Measurements from ENCODE around the gene LRGUK.

Gene LRGUK

DNA sequence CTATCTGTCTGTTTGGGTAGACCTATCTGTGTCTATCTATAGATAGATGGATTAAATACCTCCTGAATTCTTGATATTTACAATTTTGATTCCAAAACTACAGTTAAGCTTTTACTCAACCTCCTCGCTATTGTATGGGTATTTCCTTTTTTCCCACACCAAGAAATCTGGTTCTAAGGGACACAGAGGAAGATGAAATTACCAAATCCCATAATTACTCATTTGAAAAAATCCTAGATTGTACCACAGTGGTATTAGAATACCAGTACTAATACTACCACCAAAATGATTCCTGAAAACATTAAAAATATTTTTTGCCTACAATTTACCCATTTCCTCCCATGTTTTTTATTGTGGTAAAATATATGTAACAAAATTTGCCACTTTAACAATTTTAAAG, 53.2 kb downstream of the LRGUK start:
- no peaks in the 10 kb centered on the region for H3K36me3 ChIP-seq (ENCODE audit: control insufficient read depth, insufficient read depth, low read length)
- no peaks in the 10 kb centered on the region for H3K9me3 ChIP-seq (ENCODE audit: control insufficient read depth, low read length)
- no peaks in the 10 kb centered on the region for H3K27me3 ChIP-seq (replicated peaks; ENCODE audit: control insufficient read depth, insufficient read depth, low read length, poor library complexity, severe bottlenecking)
- no peak overlapping the region for H3K4me3 ChIP-seq (ENCODE audit: insufficient read depth, low read depth, low read length, poor library complexity, severe bottlenecking)
- H3K27ac ChIP-seq (ENCODE audit: insufficient read depth, low read length, poor library complexity, severe bottlenecking): no peak overlapping the region
- no peak for DNase-seq
- H3K4me1 ChIP-seq (ENCODE audit: control insufficient read depth, insufficient read depth, low read length, poor library complexity, severe bottlenecking): no peaks in the 10 kb centered on the region

DNA sequence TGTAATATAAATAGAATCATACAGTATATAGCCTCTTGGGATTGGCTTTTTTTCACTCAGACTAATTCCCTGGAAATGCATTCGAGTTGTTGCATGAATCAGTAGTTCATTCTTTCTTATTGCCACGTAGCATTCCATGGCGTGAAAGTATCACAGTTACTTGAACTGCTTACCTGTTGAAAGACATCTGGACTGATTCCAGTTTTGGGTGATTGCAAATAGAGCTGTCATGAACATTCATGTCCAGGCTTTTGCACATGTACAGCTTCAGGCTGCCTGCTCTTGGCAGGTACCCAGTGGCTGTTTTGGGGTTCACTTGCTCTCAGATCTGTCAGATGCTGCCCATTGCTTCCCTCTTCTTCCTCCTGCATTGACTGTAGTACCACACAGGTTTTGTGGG, 54.9 kb downstream of the LRGUK start:
- Histone ChIP-seq H3K36me3 (ENCODE audit: control insufficient read depth, insufficient read depth, low read length) (no peaks in the 10 kb centered on the region), H3K27ac (ENCODE audit: insufficient read depth, low read length, poor library complexity, severe bottlenecking) (no peak overlapping the region), H3K4me3 (ENCODE audit: insufficient read depth, low read depth, low read length, poor library complexity, severe bottlenecking) (no peak overlapping the region), H3K4me1 (ENCODE audit: control insufficient read depth, insufficient read depth, low read length, poor library complexity, severe bottlenecking) (no peaks in the 10 kb centered on the region), H3K9me3 (ENCODE audit: control insufficient read depth, low read length) (no peaks in the 10 kb centered on the region), H3K27me3 (replicated peaks; ENCODE audit: control insufficient read depth, insufficient read depth, low read length, poor library complexity, severe bottlenecking) (no peaks in the 10 kb centered on the region)
- no peak for DNase-seq

DNA sequence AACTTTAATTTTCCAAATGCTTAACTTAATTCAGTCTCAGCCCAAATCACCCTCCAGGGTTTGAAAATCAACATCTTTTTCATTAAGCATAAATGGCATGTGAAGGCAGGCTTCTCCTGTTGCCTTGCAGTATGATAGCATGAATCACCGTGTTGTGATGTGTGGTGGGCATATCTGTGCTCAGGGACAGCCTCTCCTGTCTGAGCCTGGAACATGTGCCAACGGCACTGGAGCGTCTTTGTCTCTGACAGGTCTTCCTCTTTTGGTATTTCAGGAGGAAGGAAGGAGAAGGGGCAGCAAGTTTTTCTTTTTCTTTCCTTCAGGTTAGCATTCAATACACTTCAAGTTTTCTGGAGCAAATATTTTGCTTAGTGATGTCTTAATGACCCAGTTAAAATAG, 57.6 kb downstream of the LRGUK start:
- H3K4me3 ChIP-seq (ENCODE audit: insufficient read depth, low read depth, low read length, poor library complexity, severe bottlenecking): no peak overlapping the region
- no peaks in the 10 kb centered on the region for H3K4me1 ChIP-seq (ENCODE audit: control insufficient read depth, insufficient read depth, low read length, poor library complexity, severe bottlenecking)
- H3K36me3 ChIP-seq (ENCODE audit: control insufficient read depth, insufficient read depth, low read length): no peaks in the 10 kb centered on the region
- H3K27ac ChIP-seq (ENCODE audit: insufficient read depth, low read length, poor library complexity, severe bottlenecking): no peak overlapping the region
- DNase-seq: no peak
- no peaks in the 10 kb centered on the region for H3K27me3 ChIP-seq (replicated peaks; ENCODE audit: control insufficient read depth, insufficient read depth, low read length, poor library complexity, severe bottlenecking)
- H3K9me3 ChIP-seq (ENCODE audit: control insufficient read depth, low read length): no peaks in the 10 kb centered on the region

DNA sequence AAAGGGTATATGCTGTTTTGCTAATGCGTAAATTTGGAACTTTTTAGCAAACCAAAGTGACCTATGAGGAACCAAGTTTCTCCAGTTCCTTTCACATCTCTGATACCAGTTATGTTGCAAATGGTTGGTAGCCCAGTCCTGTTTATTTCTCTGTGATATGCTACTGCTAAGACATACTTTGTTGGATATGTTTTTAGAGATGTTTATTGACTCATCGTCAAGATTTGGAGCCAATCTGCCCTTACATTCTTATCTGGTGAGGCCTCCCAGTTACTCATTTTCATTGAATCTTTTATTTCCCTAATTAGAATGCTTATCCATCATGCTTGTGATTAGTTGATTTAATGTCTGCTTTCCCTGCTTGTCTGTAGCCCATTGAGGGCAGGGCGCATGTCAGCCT, 58.9 kb downstream of the LRGUK start:
- H3K4me3 ChIP-seq (ENCODE audit: insufficient read depth, low read depth, low read length, poor library complexity, severe bottlenecking): no peak overlapping the region
- H3K27me3 ChIP-seq (replicated peaks; ENCODE audit: control insufficient read depth, insufficient read depth, low read length, poor library complexity, severe bottlenecking): no peaks in the 10 kb centered on the region
- H3K36me3 ChIP-seq (ENCODE audit: control insufficient read depth, insufficient read depth, low read length): no peaks in the 10 kb centered on the region
- H3K9me3 ChIP-seq (ENCODE audit: control insufficient read depth, low read length): no peaks in the 10 kb centered on the region
- H3K4me1 ChIP-seq (ENCODE audit: control insufficient read depth, insufficient read depth, low read length, poor library complexity, severe bottlenecking): no peaks in the 10 kb centered on the region
- H3K27ac ChIP-seq (ENCODE audit: insufficient read depth, low read length, poor library complexity, severe bottlenecking): no peak overlapping the region
- no peak for DNase-seq

DNA sequence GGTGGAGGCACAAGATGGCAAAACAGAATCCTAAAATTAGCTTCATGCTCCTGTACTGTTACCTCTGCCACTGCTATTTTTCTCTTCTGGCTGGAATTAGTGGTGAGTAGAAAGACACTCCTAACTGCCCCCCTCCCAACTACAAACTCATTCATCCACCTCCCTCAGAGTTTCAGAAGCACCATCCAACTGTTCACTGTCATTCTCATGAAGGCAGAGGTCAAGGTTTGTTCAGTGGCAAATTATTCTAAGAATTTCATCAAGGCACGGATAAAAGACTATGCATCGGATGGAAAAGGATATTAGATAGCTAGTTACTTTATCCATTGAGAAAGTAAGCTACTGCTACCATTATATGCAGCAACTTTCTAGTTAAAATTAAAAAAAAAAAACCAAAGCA, 59.7 kb downstream of the LRGUK start:
- no peak for DNase-seq
- no peak overlapping the region for H3K27ac ChIP-seq (ENCODE audit: insufficient read depth, low read length, poor library complexity, severe bottlenecking)

DNA sequence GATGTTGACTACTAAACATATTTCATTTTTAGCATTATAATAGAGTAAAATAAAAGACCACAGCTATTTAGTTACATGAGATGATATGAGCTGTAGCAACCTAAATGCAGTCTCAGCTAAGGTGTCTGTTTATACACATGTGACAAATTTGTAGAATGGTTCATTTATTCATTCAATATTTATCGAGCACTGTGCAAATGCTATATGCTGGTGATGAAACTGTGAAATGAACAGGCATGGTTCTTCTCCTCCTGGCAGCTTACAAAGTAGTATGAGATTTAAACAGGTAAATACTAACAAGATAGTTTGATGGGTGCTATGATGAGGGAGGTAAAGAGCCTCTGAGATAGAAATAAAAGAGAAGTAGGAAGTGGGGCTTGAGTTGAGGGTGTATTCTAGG, 60.8 kb downstream of the LRGUK start:
- no peak overlapping the region for H3K4me3 ChIP-seq (ENCODE audit: insufficient read depth, low read depth, low read length, poor library complexity, severe bottlenecking)
- no peaks in the 10 kb centered on the region for H3K4me1 ChIP-seq (ENCODE audit: control insufficient read depth, insufficient read depth, low read length, poor library complexity, severe bottlenecking)
- H3K36me3 ChIP-seq (ENCODE audit: control insufficient read depth, insufficient read depth, low read length): no peaks in the 10 kb centered on the region
- DNase-seq: no peak
- H3K27ac ChIP-seq (ENCODE audit: insufficient read depth, low read length, poor library complexity, severe bottlenecking): no peak overlapping the region
- no peaks in the 10 kb centered on the region for H3K27me3 ChIP-seq (replicated peaks; ENCODE audit: control insufficient read depth, insufficient read depth, low read length, poor library complexity, severe bottlenecking)
- H3K9me3 ChIP-seq (ENCODE audit: control insufficient read depth, low read length): no peaks in the 10 kb centered on the region

More for the DNA sequence above, 59.7 kb downstream of the LRGUK start:
- no peaks in the 10 kb centered on the region for H3K36me3 ChIP-seq (ENCODE audit: control insufficient read depth, insufficient read depth, low read length)
- H3K27me3 ChIP-seq (replicated peaks; ENCODE audit: control insufficient read depth, insufficient read depth, low read length, poor library complexity, severe bottlenecking): no peaks in the 10 kb centered on the region
- H3K9me3 ChIP-seq (ENCODE audit: control insufficient read depth, low read length): no peaks in the 10 kb centered on the region
- no peak overlapping the region for H3K4me3 ChIP-seq (ENCODE audit: insufficient read depth, low read depth, low read length, poor library complexity, severe bottlenecking)
- H3K4me1 ChIP-seq (ENCODE audit: control insufficient read depth, insufficient read depth, low read length, poor library complexity, severe bottlenecking): no peaks in the 10 kb centered on the region

DNA sequence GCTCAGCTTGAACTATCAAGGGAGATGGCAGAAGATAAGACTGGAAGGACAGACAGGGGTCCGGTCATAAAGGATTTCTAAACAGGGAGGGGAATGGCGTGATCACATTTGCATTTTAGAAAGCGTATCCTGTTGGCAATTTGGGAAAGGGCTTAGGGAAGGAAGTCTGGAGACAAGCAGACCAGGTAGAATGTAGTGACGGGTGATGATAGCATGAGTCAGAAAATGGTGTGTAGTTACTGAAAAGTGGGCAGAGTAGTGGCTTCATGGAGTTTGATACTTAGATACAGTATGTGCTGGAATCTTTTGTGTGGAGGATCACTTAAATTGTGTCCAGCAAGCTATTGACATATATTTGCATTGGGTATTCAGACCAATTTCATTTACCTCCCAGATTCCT, 61.2 kb downstream of the LRGUK start:
- Histone ChIP-seq H3K27me3 (replicated peaks; ENCODE audit: control insufficient read depth, insufficient read depth, low read length, poor library complexity, severe bottlenecking) (no peaks in the 10 kb centered on the region), H3K4me3 (ENCODE audit: insufficient read depth, low read depth, low read length, poor library complexity, severe bottlenecking) (no peak overlapping the region), H3K9me3 (ENCODE audit: control insufficient read depth, low read length) (no peaks in the 10 kb centered on the region), H3K27ac (ENCODE audit: insufficient read depth, low read length, poor library complexity, severe bottlenecking) (no peak overlapping the region), H3K36me3 (ENCODE audit: control insufficient read depth, insufficient read depth, low read length) (no peaks in the 10 kb centered on the region), H3K4me1 (ENCODE audit: control insufficient read depth, insufficient read depth, low read length, poor library complexity, severe bottlenecking) (no peaks in the 10 kb centered on the region)
- DNase-seq: no peak

DNA sequence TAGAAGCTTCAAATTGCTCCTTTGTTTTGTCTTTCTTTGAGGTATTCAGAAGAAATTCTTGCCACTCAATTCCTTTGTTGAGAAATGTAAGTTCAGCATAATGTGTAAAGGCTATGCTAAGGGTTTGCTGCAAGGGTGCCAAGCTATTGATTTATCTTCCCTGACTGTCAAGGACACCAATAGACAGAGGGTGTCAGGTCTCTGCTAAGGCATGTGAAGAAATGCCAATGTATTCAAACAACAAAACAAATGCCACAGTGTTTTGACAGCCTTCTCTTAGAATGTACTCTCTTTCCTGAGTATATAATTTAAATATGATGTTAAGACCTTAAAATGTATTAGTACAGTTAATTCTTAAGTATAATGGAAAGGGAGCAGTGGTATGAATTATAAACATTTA, 62.4 kb downstream of the LRGUK start:
- H3K27me3 ChIP-seq (replicated peaks; ENCODE audit: control insufficient read depth, insufficient read depth, low read length, poor library complexity, severe bottlenecking): no peaks in the 10 kb centered on the region
- DNase-seq: no peak
- no peak overlapping the region for H3K27ac ChIP-seq (ENCODE audit: insufficient read depth, low read length, poor library complexity, severe bottlenecking)
- H3K9me3 ChIP-seq (ENCODE audit: control insufficient read depth, low read length): no peaks in the 10 kb centered on the region
- H3K36me3 ChIP-seq (ENCODE audit: control insufficient read depth, insufficient read depth, low read length): no peaks in the 10 kb centered on the region
- H3K4me1 ChIP-seq (ENCODE audit: control insufficient read depth, insufficient read depth, low read length, poor library complexity, severe bottlenecking): no peaks in the 10 kb centered on the region
- no peak overlapping the region for H3K4me3 ChIP-seq (ENCODE audit: insufficient read depth, low read depth, low read length, poor library complexity, severe bottlenecking)

DNA sequence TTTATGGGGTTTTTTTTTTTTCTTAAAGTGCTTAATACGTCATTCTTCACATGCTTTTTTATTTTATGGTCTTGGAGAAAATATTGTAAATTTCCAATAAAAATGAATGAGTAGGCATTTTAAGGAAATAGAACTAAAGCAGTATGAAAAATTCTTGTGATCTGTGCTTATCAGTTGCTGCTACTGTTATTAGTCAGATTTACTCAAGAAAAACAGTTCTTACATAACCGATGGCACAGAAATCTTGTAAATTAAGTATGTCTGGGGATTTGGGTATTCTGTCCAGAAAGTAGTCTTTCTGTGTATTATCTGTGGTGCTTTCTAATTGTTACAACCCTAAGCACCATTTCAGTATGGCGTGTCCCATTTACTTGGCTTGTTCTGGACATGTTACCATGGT, 64.7 kb downstream of the LRGUK start:
- no peaks in the 10 kb centered on the region for H3K36me3 ChIP-seq (ENCODE audit: control insufficient read depth, insufficient read depth, low read length)
- no peak for DNase-seq
- H3K9me3 ChIP-seq (ENCODE audit: control insufficient read depth, low read length): no peaks in the 10 kb centered on the region
- no peaks in the 10 kb centered on the region for H3K4me1 ChIP-seq (ENCODE audit: control insufficient read depth, insufficient read depth, low read length, poor library complexity, severe bottlenecking)
- no peak overlapping the region for H3K4me3 ChIP-seq (ENCODE audit: insufficient read depth, low read depth, low read length, poor library complexity, severe bottlenecking)
- H3K27me3 ChIP-seq (replicated peaks; ENCODE audit: control insufficient read depth, insufficient read depth, low read length, poor library complexity, severe bottlenecking): no peaks in the 10 kb centered on the region
- H3K27ac ChIP-seq (ENCODE audit: insufficient read depth, low read length, poor library complexity, severe bottlenecking): no peak overlapping the region

DNA sequence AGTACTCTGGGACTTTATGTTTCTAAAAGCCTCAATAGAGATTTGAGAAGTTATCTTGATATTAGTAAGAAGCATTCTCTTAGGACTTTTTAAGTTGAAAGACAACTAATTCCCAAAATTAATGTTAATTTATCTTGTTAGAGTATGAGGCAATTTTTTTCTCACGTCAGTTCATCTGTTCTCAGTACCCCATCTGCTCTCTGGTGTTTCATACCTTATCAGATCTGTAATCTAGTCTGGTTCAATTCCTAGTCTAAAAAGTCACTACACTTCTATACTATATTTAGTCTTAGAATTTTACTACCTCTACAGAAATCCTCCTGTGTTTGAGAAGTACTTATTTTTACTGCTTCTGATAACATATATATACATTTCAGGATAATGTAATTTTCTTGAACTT, 66.1 kb downstream of the LRGUK start:
- DNase-seq: no peak

DNA sequence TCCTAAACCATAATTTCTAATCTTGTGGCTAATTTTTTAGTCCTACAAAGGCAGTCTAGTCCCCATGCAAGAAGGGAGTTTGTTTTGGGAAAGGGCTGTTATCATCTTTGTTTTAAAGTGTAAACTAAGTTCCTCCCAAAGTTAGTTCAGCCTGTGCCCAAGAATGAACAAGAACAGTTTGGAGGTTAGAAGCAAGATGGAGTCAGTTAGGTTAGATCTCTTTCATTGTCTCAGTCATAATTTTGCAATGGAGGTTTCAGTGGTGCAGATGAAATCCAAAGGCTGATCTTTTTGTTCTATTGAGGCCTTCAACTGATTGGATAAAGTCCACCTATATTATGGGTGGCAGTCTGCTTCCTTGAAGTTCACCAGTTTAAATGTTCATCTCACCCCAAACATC, 68.1 kb downstream of the LRGUK start:
- H3K4me3 ChIP-seq (ENCODE audit: insufficient read depth, low read depth, low read length, poor library complexity, severe bottlenecking): no peak overlapping the region
- no peaks in the 10 kb centered on the region for H3K36me3 ChIP-seq (ENCODE audit: control insufficient read depth, insufficient read depth, low read length)
- H3K9me3 ChIP-seq (ENCODE audit: control insufficient read depth, low read length): no peaks in the 10 kb centered on the region
- no peaks in the 10 kb centered on the region for H3K27me3 ChIP-seq (replicated peaks; ENCODE audit: control insufficient read depth, insufficient read depth, low read length, poor library complexity, severe bottlenecking)
- H3K4me1 ChIP-seq (ENCODE audit: control insufficient read depth, insufficient read depth, low read length, poor library complexity, severe bottlenecking): no peaks in the 10 kb centered on the region
- H3K27ac ChIP-seq (ENCODE audit: insufficient read depth, low read length, poor library complexity, severe bottlenecking): no peak overlapping the region
- DNase-seq: no peak

More for the DNA sequence above, 66.1 kb downstream of the LRGUK start:
- Histone ChIP-seq H3K4me3 (ENCODE audit: insufficient read depth, low read depth, low read length, poor library complexity, severe bottlenecking) (no peak overlapping the region), H3K27me3 (replicated peaks; ENCODE audit: control insufficient read depth, insufficient read depth, low read length, poor library complexity, severe bottlenecking) (no peaks in the 10 kb centered on the region), H3K4me1 (ENCODE audit: control insufficient read depth, insufficient read depth, low read length, poor library complexity, severe bottlenecking) (no peaks in the 10 kb centered on the region), H3K27ac (ENCODE audit: insufficient read depth, low read length, poor library complexity, severe bottlenecking) (no peak overlapping the region), H3K36me3 (ENCODE audit: control insufficient read depth, insufficient read depth, low read length) (no peaks in the 10 kb centered on the region), H3K9me3 (ENCODE audit: control insufficient read depth, low read length) (no peaks in the 10 kb centered on the region)

Measured in effector memory CD4-positive, alpha-beta T cell (primary cell).